Measurements from ENCODE around the gene CCDC15. TPM values are rescaled to one million over a fixed set of nuclear protein-coding genes. Genes with fewer than 3 reads are reported as not detected.

The CCDC15 gene
- total and polyA plus RNA-seq, 2 donors (not counting 1 experiment from before 2014, with no cell fraction given), result 0.31 to 1.8 TPM

DNA sequence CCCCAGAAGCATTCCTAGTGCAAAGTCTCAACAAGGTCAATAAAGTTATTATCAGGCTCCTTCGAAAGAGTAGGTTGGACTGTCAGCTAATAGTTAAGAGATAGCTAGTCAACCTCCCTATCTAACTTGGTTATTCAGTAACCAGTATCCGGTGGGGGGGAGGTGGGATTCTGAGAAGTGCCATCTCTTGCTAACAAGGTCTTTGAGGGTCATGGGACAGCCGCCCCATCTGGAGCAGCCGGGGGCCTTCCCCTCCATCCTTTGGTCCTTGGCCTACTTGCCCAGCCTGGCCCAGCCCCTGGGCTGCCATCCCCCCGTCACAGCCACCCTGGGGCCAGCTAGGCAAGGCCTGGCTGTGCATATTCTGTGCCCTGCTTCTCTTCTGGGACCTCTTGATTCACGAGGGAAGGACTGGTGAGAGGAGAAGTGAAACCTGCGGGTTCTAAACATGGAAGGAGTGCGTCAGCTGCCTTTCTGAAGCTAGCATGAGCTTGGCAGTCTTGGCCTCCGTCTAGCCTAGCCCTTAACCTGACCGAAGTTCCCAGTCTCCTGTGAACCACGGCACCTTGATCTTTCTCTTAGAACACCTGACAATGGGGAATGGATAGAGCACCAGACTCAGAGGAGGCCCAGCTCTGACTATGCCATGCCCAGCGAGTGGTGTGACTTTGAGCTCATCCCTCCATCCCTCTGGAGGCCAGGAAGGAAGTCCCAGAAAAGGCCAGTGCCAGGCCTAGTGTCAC, 118.4 kb downstream of the CCDC15 start:
- H3K4me3 ChIP-seq (ENCODE audit: control extremely low read depth in 1 of 5, extremely low read depth in 1 of 5, insufficient read depth in 1 of 5, low read depth in 2 of 5, low read length in 4 of 5), result peak overlapping the region in 1 of 5 experiments; percentile 33
- Mint-ChIP-seq H3K27me3 (no peaks in the 10 kb centered on the region), H3K9me3 (ENCODE audit: insufficient read depth) (no peaks in the 10 kb centered on the region), H3K4me3 (peak overlapping the region; percentile 77), H3K27ac (peak overlapping the region; percentile 92), H3K4me1 (peaks cover 59% of the 10 kb centered on the region)
- intact Hi-C loops (cut with micrococcal nuclease), result loop anchor here (1.0 to 10.0 kb wide), 2 partner anchors 9 to 492 kb away; partner anchors contain the start of genes EI24 and SLC37A2
- POLR2A ChIA-PET, result interaction anchor here (0.5 to 2.4 kb wide), 5 partner anchors 9 to 152 kb away, joined by 3 to 12 read pairs (median 4); partner anchors contain the start of genes SLC37A2 and TMEM218
- DNase-seq (peak; percentile 86), ATAC-seq (ENCODE audit: low read depth) (peak; percentile 78)
- no peaks in the 10 kb centered on the region for H4K20me1 ChIP-seq (ENCODE audit: control insufficient read depth, insufficient read depth, low read length, poor library complexity, severe bottlenecking)
- peak overlapping the region; percentile 22 for H3K9ac ChIP-seq (ENCODE audit: low read length)
- WGBS (ENCODE audit: insufficient coverage), result 40% methylated on average over 9 of the region's 12 CpGs
- peaks cover 0 to 16% (median 0%) of the 10 kb centered on the region in 3 donors for H3K9me3 ChIP-seq (ENCODE audit: control extremely low read depth in 1 of 3, control insufficient read depth in 2 of 3, insufficient read depth in 1 of 3, low read length in 2 of 3)
- H3K4me1 ChIP-seq (ENCODE audit: control insufficient read depth in 2 of 2, insufficient read depth in 2 of 2, low read length in 2 of 2), result peaks cover 47 to 59% of the 10 kb centered on the region in 2 donors
- H3K4me2 ChIP-seq (replicated peaks; ENCODE audit: low read depth, low read length, poor library complexity, severe bottlenecking), result peak overlapping the region; percentile 61
- no peaks in the 10 kb centered on the region for H3K79me2 ChIP-seq (ENCODE audit: control insufficient read depth, insufficient read depth, low read length)
- CTCF ChIA-PET, result interaction anchor here (0.7 to 2.0 kb wide), 14 partner anchors 8 to 119 kb away, joined by 3 to 9 read pairs (median 3); partner anchors contain the start of genes CCDC15, SLC37A2 and TMEM218
- H3K27me3 ChIP-seq (replicated peaks in 1 of 4; ENCODE audit: control extremely low read depth in 1 of 4, control insufficient read depth in 3 of 4, insufficient read depth in 4 of 4, low read length in 3 of 4), result no peaks in the 10 kb centered on the region
- peak overlapping the region; percentile 16 for H2AFZ ChIP-seq (ENCODE audit: insufficient read depth, low read depth, low read length, poor library complexity, severe bottlenecking)
- H3K27ac ChIP-seq (ENCODE audit: low read length in 2 of 2), result peak overlapping the region; percentile 75 to 79
- H3K36me3 ChIP-seq (replicated peaks in 1 of 2; ENCODE audit: control extremely low read depth in 1 of 2, control insufficient read depth in 1 of 2, extremely low read depth in 1 of 2, insufficient read depth in 2 of 2, low read length in 1 of 2), result no peaks in the 10 kb centered on the region
- TF ChIP-seq EZH2 (IDR thresholded peaks at IDR 0.05; ENCODE audit: borderline replicate concordance, insufficient read depth, low read depth, low read length, poor library complexity, severe bottlenecking), result no peak
- TF ChIP-seq, protein P1, sequence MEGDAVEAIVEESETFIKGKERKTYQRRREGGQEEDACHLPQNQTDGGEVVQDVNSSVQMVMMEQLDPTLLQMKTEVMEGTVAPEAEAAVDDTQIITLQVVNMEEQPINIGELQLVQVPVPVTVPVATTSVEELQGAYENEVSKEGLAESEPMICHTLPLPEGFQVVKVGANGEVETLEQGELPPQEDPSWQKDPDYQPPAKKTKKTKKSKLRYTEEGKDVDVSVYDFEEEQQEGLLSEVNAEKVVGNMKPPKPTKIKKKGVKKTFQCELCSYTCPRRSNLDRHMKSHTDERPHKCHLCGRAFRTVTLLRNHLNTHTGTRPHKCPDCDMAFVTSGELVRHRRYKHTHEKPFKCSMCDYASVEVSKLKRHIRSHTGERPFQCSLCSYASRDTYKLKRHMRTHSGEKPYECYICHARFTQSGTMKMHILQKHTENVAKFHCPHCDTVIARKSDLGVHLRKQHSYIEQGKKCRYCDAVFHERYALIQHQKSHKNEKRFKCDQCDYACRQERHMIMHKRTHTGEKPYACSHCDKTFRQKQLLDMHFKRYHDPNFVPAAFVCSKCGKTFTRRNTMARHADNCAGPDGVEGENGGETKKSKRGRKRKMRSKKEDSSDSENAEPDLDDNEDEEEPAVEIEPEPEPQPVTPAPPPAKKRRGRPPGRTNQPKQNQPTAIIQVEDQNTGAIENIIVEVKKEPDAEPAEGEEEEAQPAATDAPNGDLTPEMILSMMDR (IDR thresholded peaks at IDR 0.05), result no peak

Data from B cell (primary cell).